ENCODE measurements around the gene SHISAL2B. TPM values are rescaled to one million over a fixed set of nuclear protein-coding genes. Genes with fewer than 3 reads are reported as not detected.
"Not testable (repeated sequence)": the region's sequence is repeated elsewhere in the genome, so short reads cannot be mapped to it uniquely, and the experiment has no call there.

Gene SHISAL2B
- total RNA-seq = not detected

GRCh38 chr5:64690417-64691151 is at the start of gene SHISAL2B:
Gene SHISAL2B, plus strand, starts transcription at chr5:64690503. Its CDS starts 121 bp downstream, at chr5:64690624.
- DNase-seq (ENCODE audit: low spot score) = no peak
- ATAC-seq = no peak
- intact Hi-C loops (cut with DNase I) = loop anchor here (2.0 kb wide), 1 partner anchor 62 kb away; no protein-coding TSS in a partner anchor

GRCh38 chr5:64644831-64645230 is 45.5 kb upstream of the SHISAL2B start:
- no peak for DNase-seq (ENCODE audit: low spot score)
- intact Hi-C loops (cut with DNase I) = no loop called here
- no peak for ATAC-seq

GRCh38 chr5:64646169-64646568 is 44.1 kb upstream of the SHISAL2B start:
- DNase-seq (ENCODE audit: low spot score) (no peak), ATAC-seq (no peak)
- intact Hi-C loops (cut with DNase I) = no loop called here

- DNase-seq (ENCODE audit: low spot score) (no peak), ATAC-seq (no peak)
- intact Hi-C loops (cut with DNase I) = no loop called here
Observed at GRCh38 chr5:64649512-64649911, 40.8 kb upstream of the SHISAL2B start.

- no peak for ATAC-seq
- DNase-seq (ENCODE audit: low spot score) = no peak
- intact Hi-C loops (cut with DNase I) = no loop called here
Observed at GRCh38 chr5:64653766-64654560, 36.3 kb upstream of the SHISAL2B start.

GRCh38 chr5:64654561-64654938 is 35.8 kb upstream of the SHISAL2B start:
- intact Hi-C loops (cut with DNase I) = no loop called here
- no peak for ATAC-seq
- DNase-seq (ENCODE audit: low spot score) = no peak

GRCh38 chr5:64655596-64655995 is 34.7 kb upstream of the SHISAL2B start:
- intact Hi-C loops (cut with DNase I) = no loop called here
- ATAC-seq (no peak), DNase-seq (ENCODE audit: low spot score) (no peak)

GRCh38 chr5:64659289-64659688 is 31.0 kb upstream of the SHISAL2B start:
- intact Hi-C loops (cut with DNase I) = no loop called here
- ATAC-seq = no peak

GRCh38 chr5:64663181-64663580 is 27.1 kb upstream of the SHISAL2B start:
- DNase-seq (ENCODE audit: low spot score); intact Hi-C loops (cut with DNase I); ATAC-seq: not testable (repeated sequence)

More at GRCh38 chr5:64659289-64659688, 31.0 kb upstream of the SHISAL2B start:
- DNase-seq (ENCODE audit: low spot score) = no peak

GRCh38 chr5:64665243-64665642 is 25.1 kb upstream of the SHISAL2B start:
- ATAC-seq (no peak), DNase-seq (ENCODE audit: low spot score) (no peak)
- intact Hi-C loops (cut with DNase I) = no loop called here

- intact Hi-C loops (cut with DNase I) = no loop called here
- ATAC-seq (no peak), DNase-seq (ENCODE audit: low spot score) (no peak)
Observed at GRCh38 chr5:64666078-64666477, 24.2 kb upstream of the SHISAL2B start.

- ATAC-seq (no peak), DNase-seq (ENCODE audit: low spot score) (no peak)
- intact Hi-C loops (cut with DNase I) = no loop called here
Observed at GRCh38 chr5:64667068-64667467, 23.2 kb upstream of the SHISAL2B start.

- no peak for DNase-seq (ENCODE audit: low spot score)
- ATAC-seq = no peak
- intact Hi-C loops (cut with DNase I) = no loop called here
Observed at GRCh38 chr5:64670277-64670676, 20.0 kb upstream of the SHISAL2B start.

GRCh38 chr5:64671678-64672077 is 18.6 kb upstream of the SHISAL2B start:
- DNase-seq (ENCODE audit: low spot score) (no peak), ATAC-seq (no peak)
- intact Hi-C loops (cut with DNase I) = no loop called here

GRCh38 chr5:64678374-64678773 is 11.9 kb upstream of the SHISAL2B start:
- ATAC-seq (no peak), DNase-seq (ENCODE audit: low spot score) (no peak)
- intact Hi-C loops (cut with DNase I) = no loop called here

- DNase-seq (ENCODE audit: low spot score) = no peak
- intact Hi-C loops (cut with DNase I) = no loop called here
- no peak for ATAC-seq
Observed at GRCh38 chr5:64680289-64680688, 10.0 kb upstream of the SHISAL2B start.

- DNase-seq (ENCODE audit: low spot score) (no peak), ATAC-seq (no peak)
- intact Hi-C loops (cut with DNase I) = no loop called here
Observed at GRCh38 chr5:64682608-64683007, 7.7 kb upstream of the SHISAL2B start.

- ATAC-seq (no peak), DNase-seq (ENCODE audit: low spot score) (no peak)
- intact Hi-C loops (cut with DNase I) = no loop called here
Observed at GRCh38 chr5:64685866-64686265, 4.4 kb upstream of the SHISAL2B start.

- intact Hi-C loops (cut with DNase I) = no loop called here
- no peak for ATAC-seq
- DNase-seq (ENCODE audit: low spot score) = no peak
Observed at GRCh38 chr5:64688391-64688790, 1.9 kb upstream of the SHISAL2B start.

- intact Hi-C loops (cut with DNase I) = no loop called here
- DNase-seq (ENCODE audit: low spot score) (no peak), ATAC-seq (peak; percentile 36)
Observed at GRCh38 chr5:64688965-64689364, 1.3 kb upstream of the SHISAL2B start.
